ENCODE results near the gene NSUN4. TPM values are rescaled to one million over a fixed set of nuclear protein-coding genes. Genes with fewer than 3 reads are reported as not detected.
"Not testable (repeated sequence)": the region's sequence is repeated elsewhere in the genome, so short reads cannot be mapped to it uniquely, and the experiment has no call there.

The NSUN4 gene
- total and polyA plus RNA-seq, 2 donors (not counting 1 experiment from before 2014, with no cell fraction given) = 21.3 to 33.7 TPM

GRCh38 chr1:46317323-46317722 lies 23.3 kb upstream of the NSUN4 start:
- Mint-ChIP-seq H3K27me3 (no peaks in the 10 kb centered on the region), H3K9me3 (ENCODE audit: insufficient read depth) (no peaks in the 10 kb centered on the region), H3K4me1 (peaks cover 8% of the 10 kb centered on the region), H3K4me3 (no peak overlapping the region), H3K27ac (no peak overlapping the region)
- H3K27ac ChIP-seq (ENCODE audit: low read length in 2 of 2) = no peak overlapping the region
- no peaks in the 10 kb centered on the region for H3K27me3 ChIP-seq (replicated peaks in 1 of 4; ENCODE audit: control extremely low read depth in 1 of 4, control insufficient read depth in 3 of 4, insufficient read depth in 4 of 4, low read length in 3 of 4)
- no CpG with 5 or more reads among the region's 1 CpG for WGBS (ENCODE audit: insufficient coverage)
- DNase-seq = no peak
- no peak for ATAC-seq (ENCODE audit: low read depth)
- H3K79me2 ChIP-seq (ENCODE audit: control insufficient read depth, insufficient read depth, low read length) = no peaks in the 10 kb centered on the region
- intact Hi-C loops (cut with micrococcal nuclease) = no loop called here
- H4K20me1 ChIP-seq (ENCODE audit: control insufficient read depth, insufficient read depth, low read length, poor library complexity, severe bottlenecking) = no peaks in the 10 kb centered on the region
- H3K9me3 ChIP-seq (ENCODE audit: control extremely low read depth in 1 of 3, control insufficient read depth in 2 of 3, insufficient read depth in 1 of 3, low read length in 2 of 3) = no peaks in the 10 kb centered on the region
- ChIA-PET POLR2A (interaction anchor here (1.0 kb wide), 1 partner anchor 23 kb away, joined by 4 read pairs; no protein-coding TSS in a partner anchor), CTCF (interaction anchor here (1.1 kb wide), 1 partner anchor 9 kb away, joined by 4 read pairs; no protein-coding TSS in a partner anchor)
- H3K4me1 ChIP-seq (ENCODE audit: control insufficient read depth in 2 of 2, insufficient read depth in 2 of 2, low read length in 2 of 2) = no peaks in the 10 kb centered on the region
- H3K4me2 ChIP-seq (replicated peaks; ENCODE audit: low read depth, low read length, poor library complexity, severe bottlenecking) = no peak overlapping the region
- no peak overlapping the region for H3K9ac ChIP-seq (ENCODE audit: low read length)
- TF ChIP-seq CTCF (IDR thresholded peaks at IDR 0.05) = no peak
- no peak for TF ChIP-seq EZH2 (IDR thresholded peaks at IDR 0.05; ENCODE audit: borderline replicate concordance, insufficient read depth, low read depth, low read length, poor library complexity, severe bottlenecking)
- peaks cover 10 to 43% of the 10 kb centered on the region in 2 experiments for H3K36me3 ChIP-seq (replicated peaks in 1 of 2; ENCODE audit: control extremely low read depth in 1 of 2, control insufficient read depth in 1 of 2, extremely low read depth in 1 of 2, insufficient read depth in 2 of 2, low read length in 1 of 2)
- no peak overlapping the region for H2AFZ ChIP-seq (ENCODE audit: insufficient read depth, low read depth, low read length, poor library complexity, severe bottlenecking)
- no peak overlapping the region for H3K4me3 ChIP-seq (ENCODE audit: control extremely low read depth in 1 of 5, extremely low read depth in 1 of 5, insufficient read depth in 1 of 5, low read depth in 2 of 5, low read length in 4 of 5)

DNA sequence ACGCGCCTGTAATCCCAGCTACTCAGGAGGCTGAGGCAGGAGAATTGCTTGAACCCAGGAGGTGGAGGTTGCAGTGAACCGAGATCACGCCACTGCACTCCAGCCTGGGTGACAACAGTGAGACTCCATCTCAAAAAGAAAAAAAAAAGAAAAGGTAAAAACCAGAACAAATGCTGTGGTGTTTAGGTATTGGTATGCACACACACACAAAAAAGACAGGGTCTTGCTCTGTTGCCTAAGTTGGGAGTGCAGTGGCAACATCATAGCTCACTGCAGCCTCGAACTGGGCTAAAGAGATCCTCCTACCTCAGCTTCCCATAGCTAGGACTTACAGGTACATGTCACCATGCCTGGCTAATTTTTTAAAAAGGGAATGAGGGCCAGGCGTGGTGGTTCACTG lies 21.3 kb upstream of the NSUN4 start:
- intact Hi-C loops (cut with micrococcal nuclease); H3K4me3 ChIP-seq (ENCODE audit: control extremely low read depth in 1 of 5, extremely low read depth in 1 of 5, insufficient read depth in 1 of 5, low read depth in 2 of 5, low read length in 4 of 5); DNase-seq: not testable (repeated sequence)

DNA sequence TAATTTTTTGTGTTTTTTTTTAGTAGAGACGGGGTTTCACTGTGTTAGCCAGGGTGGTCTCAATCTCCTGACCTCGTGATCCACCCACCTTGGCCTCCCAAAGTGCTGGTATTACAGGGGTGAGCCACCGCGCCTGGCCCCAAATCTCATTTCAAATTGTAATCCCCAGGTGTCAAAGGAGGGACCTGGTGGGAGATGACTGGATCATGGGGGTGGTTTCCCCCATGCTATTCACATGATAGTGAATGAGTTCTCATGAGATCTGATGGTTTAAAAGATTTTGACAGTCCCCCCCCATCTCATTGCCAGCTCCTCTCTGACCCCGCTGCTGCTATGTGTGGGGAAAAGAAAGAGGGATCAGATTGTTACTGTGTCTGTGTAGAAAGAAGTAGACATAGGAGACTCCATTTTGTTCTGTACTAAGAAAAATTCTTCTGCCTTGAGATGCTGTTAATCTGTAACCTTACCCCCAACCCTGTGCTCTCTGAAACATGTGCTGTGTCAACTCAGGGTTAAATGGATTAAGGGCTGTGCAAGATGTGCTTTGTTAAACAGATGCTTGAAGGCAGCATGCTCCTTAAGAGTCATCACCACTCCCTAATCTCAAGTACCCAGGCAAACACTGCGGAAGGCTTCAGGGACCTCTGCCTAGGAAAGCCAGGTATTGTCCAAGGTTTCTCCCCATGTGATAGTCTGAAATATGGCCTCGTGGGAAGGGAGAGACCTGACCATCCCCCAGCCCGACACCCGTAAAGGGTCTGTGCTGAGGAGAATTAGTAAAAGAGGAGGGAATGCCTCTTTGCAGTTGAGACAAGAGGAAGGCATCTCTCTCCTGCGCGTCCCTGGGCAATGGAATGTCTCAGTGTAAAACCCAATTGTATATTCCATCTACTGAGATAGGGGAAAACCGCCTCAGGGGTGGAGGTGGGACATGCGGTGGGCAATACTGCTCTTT lies 20.4 kb upstream of the NSUN4 start:
- H3K9me3 ChIP-seq (ENCODE audit: control extremely low read depth in 1 of 3, control insufficient read depth in 2 of 3, insufficient read depth in 1 of 3, low read length in 2 of 3); H4K20me1 ChIP-seq (ENCODE audit: control insufficient read depth, insufficient read depth, low read length, poor library complexity, severe bottlenecking); ATAC-seq (ENCODE audit: low read depth); H3K9me3 Mint-ChIP-seq (ENCODE audit: insufficient read depth); H3K27ac ChIP-seq (ENCODE audit: low read length in 2 of 2); CTCF ChIA-PET; H3K79me2 ChIP-seq (ENCODE audit: control insufficient read depth, insufficient read depth, low read length); H3K4me1 ChIP-seq (ENCODE audit: control insufficient read depth in 2 of 2, insufficient read depth in 2 of 2, low read length in 2 of 2); H3K9ac ChIP-seq (ENCODE audit: low read length); H3K27me3 ChIP-seq (replicated peaks in 1 of 4; ENCODE audit: control extremely low read depth in 1 of 4, control insufficient read depth in 3 of 4, insufficient read depth in 4 of 4, low read length in 3 of 4); H3K27me3 Mint-ChIP-seq; H2AFZ ChIP-seq (ENCODE audit: insufficient read depth, low read depth, low read length, poor library complexity, severe bottlenecking); H3K4me1 Mint-ChIP-seq; H3K4me3 Mint-ChIP-seq; intact Hi-C loops (cut with micrococcal nuclease); H3K27ac Mint-ChIP-seq; H3K4me3 ChIP-seq (ENCODE audit: control extremely low read depth in 1 of 5, extremely low read depth in 1 of 5, insufficient read depth in 1 of 5, low read depth in 2 of 5, low read length in 4 of 5); H3K4me2 ChIP-seq (replicated peaks; ENCODE audit: low read depth, low read length, poor library complexity, severe bottlenecking); DNase-seq: not testable (repeated sequence)
- peaks cover 5 to 20% of the 10 kb centered on the region in 2 experiments for H3K36me3 ChIP-seq (replicated peaks in 1 of 2; ENCODE audit: control extremely low read depth in 1 of 2, control insufficient read depth in 1 of 2, extremely low read depth in 1 of 2, insufficient read depth in 2 of 2, low read length in 1 of 2)
- POLR2A ChIA-PET = interaction anchor here (0.7 kb wide), 1 partner anchor 13 kb away, joined by 4 read pairs; no protein-coding TSS in a partner anchor
- 85% methylated on average over 4 of the region's 13 CpGs for WGBS (ENCODE audit: insufficient coverage)

More for the DNA sequence above, 21.3 kb upstream of the NSUN4 start:
- CTCF ChIA-PET = interaction anchor here (1.5 kb wide), 1 partner anchor 14 kb away, joined by 4 read pairs; no protein-coding TSS in a partner anchor
- H3K27me3 ChIP-seq (replicated peaks in 1 of 4; ENCODE audit: control extremely low read depth in 1 of 4, control insufficient read depth in 3 of 4, insufficient read depth in 4 of 4, low read length in 3 of 4); H3K27ac ChIP-seq (ENCODE audit: low read length in 2 of 2); H3K9me3 Mint-ChIP-seq (ENCODE audit: insufficient read depth); H3K9ac ChIP-seq (ENCODE audit: low read length); H4K20me1 ChIP-seq (ENCODE audit: control insufficient read depth, insufficient read depth, low read length, poor library complexity, severe bottlenecking); H3K27ac Mint-ChIP-seq; H3K4me2 ChIP-seq (replicated peaks; ENCODE audit: low read depth, low read length, poor library complexity, severe bottlenecking); H2AFZ ChIP-seq (ENCODE audit: insufficient read depth, low read depth, low read length, poor library complexity, severe bottlenecking); H3K4me1 ChIP-seq (ENCODE audit: control insufficient read depth in 2 of 2, insufficient read depth in 2 of 2, low read length in 2 of 2); POLR2A ChIA-PET; ATAC-seq (ENCODE audit: low read depth); H3K9me3 ChIP-seq (ENCODE audit: control extremely low read depth in 1 of 3, control insufficient read depth in 2 of 3, insufficient read depth in 1 of 3, low read length in 2 of 3); H3K4me1 Mint-ChIP-seq; H3K79me2 ChIP-seq (ENCODE audit: control insufficient read depth, insufficient read depth, low read length); H3K27me3 Mint-ChIP-seq; H3K4me3 Mint-ChIP-seq: not testable (repeated sequence)
- H3K36me3 ChIP-seq (replicated peaks in 1 of 2; ENCODE audit: control extremely low read depth in 1 of 2, control insufficient read depth in 1 of 2, extremely low read depth in 1 of 2, insufficient read depth in 2 of 2, low read length in 1 of 2) = peaks cover 5 to 27% of the 10 kb centered on the region in 2 experiments
- 100% methylated on average over 4 of the region's 6 CpGs for WGBS (ENCODE audit: insufficient coverage)

All from B cell (primary cell).